GM18517 (cell line): ENCODE measurements around the gene IFNLR1.

Experiments
- ATAC-seq: cut with Tn5 transposase; IDR thresholded peaks from one replicate; pipeline ENCODE4 v1.9.1; 2021; ENCODE audit warnings: mild to moderate bottlenecking, moderate library complexity; ENCODE audit not compliant: unreplicated experiment

The IFNLR1 gene

GRCh38 chr1:24178407-24178806 is 8.7 kb downstream of the IFNLR1 start:
- no peak for ATAC-seq

DNA sequence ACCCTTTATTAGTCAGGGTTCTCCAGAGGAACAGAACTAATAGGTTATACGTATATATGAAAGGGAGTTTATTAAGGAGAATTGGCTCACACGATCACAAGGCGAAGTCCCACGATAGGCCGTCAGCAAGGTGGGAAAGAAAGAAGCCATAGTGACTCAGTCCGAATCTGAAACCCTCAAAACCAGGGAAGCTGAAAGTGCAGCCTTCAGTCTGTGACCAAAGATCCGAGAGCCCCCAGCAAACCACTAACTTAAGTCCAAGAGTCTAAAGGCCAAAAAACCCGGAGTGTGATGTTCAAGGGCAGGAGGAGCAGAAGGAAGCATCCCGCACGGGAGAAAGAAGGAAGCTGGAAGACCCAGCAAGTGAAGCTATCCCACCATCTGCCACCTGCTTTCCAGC is 9.9 kb downstream of the IFNLR1 start:
- ATAC-seq = no peak

DNA sequence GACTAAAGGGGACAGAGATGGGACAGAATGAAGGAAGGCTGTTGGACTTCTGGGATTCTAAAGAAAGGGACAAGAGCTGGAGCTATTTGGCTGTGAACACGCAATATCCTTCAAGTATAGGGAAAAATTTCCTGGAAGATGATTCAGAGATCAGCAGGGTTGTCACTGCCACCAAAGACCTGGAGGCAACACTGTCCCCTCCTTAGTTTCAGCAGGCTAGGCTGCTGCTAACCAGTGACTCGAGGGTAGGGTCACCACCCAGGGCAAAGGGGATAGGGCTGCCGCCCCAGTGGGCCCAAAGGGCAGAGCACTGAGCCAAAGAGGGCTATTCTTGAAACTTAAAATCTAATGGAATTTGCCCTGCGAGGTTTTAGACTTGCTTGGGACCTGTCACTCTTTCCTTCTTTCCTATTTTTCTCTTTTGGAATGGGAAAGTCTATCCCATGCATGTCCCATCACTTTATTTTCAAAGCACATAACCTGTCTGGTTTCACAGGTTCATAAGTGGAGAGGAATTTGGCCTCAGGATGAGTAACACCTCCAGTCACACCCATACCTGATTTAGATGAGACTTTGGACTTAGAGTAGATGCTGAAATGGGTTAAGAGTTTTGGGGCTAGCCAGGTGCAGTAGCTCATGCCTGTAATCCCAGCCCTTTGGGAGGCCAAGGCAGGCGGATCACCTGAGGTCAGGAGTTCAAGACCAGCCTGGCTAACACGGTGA is 11.9 kb downstream of the IFNLR1 start:
- ATAC-seq = no peak

DNA sequence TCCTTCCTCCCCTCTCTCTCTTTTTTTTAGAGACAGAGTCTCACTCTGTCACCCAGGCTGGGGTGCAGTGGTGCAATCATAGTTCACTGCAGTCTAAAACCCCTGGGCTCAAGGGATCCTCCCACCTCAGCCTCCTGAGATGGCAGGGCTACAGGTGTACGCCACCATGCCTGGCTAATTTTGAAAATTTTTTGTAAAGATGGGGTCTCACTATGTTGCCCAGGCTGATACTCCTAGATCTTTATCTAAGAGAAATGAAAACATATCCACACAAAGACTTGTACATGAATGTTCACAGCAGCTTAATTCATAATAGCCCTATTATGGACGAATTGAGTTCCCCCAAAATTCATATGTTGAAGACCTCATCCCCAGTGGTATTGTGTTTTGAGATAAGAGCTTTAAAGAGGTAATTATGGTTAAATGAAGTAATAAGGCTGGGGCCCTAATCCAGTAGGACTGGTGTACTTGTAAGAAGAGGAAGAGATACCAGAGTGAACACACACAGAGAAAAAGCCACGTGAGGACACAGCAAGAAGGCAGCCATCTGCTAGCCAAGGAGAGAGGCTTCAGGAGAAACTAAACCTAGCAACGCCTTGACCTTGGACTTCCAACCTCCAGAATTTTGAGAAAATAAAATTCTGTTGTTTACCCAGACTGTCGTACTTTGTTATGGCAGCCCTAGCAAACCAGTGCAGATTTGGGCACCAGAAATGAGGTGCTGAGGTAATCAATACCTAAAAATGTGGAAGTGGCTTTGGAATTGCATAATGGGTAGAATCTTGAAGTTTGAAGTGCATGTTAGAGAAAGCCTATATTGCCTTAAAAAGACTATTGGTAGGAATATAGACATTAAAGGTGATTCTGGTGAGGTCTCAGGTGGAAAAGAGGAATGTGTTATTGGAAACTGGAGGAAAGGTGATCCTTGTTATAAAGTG is 13.2 kb downstream of the IFNLR1 start:
- ATAC-seq = no peak

GRCh38 chr1:24172598-24172997 is 14.5 kb downstream of the IFNLR1 start:
- ATAC-seq = no peak

DNA sequence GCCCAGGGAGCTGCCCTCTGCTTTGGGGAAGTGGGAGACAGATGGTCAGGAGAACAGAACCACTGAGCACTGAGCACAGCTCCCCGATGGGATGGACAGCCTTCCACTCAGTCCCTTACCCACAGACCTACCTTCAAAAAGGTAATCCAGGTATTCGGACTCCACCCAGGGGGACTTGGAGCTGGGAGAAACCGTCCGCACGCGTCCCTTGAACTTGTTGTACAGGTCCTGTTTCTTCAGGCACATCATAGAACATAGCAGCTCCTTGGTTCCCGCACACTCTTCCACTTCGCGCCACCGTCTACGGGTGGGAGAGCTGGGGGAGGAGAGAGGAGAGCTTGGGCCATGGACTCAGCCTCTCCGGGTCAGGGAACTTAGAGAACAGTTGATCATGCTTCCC is 17.8 kb downstream of the IFNLR1 start:
- no peak for ATAC-seq

GRCh38 chr1:24168245-24168644 is 18.8 kb downstream of the IFNLR1 start:
- no peak for ATAC-seq

DNA sequence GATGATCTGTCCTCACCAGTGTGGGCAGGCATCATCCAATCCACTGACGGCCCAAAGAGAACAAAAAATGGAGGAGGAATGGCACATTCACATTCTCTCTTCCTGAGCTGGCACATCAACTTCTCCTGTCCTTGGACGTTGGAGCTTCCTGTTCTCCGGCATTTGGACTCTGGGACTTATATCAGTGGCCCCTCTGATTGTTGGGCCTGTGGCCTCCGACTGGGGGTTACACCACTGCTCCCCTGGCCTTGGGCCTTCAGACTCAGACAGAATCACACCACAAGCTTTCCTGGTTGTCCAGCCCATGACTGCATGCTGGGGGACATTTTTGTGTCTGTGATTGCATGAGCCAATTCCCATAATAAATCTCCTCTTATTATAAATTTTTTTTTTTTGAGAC is 20.1 kb downstream of the IFNLR1 start:
- no peak for ATAC-seq

DNA sequence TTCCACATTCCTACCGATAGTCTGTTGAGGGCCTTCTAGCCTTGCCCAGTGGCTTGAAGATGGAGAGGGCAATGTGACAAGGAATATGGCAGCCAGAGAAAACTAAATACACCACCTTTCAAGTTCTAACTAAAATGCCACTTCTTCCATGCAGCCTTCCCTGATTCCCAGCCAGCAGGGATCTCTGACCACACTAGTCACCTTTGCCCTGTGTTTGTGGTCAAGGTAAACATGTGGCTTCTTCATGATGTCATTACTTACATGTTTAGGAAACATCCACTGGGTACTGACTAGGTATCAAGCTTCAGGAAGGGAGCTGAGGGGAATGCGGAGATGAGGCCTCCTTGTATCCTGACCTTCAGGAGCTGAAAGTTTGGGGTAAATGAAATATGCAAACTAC is 21.6 kb downstream of the IFNLR1 start:
- no peak for ATAC-seq

DNA sequence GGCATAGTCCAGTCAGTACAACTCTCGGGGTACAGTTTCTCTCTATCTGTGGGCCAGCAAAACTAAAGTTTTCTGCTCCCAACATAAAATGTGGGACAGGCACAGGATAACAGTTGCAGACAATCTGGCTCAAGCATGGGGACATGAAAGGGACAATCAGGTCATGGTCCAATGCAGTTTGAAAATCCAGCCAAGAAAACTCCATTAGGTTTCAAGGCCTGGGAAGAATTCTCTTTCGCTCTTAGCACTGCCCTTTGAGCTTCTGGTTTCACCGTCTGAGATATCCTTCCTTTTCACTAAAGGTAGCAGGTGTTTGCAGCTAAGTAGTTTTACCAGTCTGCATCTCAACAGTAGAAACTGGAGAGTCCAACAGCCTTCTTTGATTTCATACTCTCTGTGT is 23.1 kb downstream of the IFNLR1 start:
- no peak for ATAC-seq

- no peak for ATAC-seq
Measured at GRCh38 chr1:24162201-24162600, 24.9 kb downstream of the IFNLR1 start.

DNA sequence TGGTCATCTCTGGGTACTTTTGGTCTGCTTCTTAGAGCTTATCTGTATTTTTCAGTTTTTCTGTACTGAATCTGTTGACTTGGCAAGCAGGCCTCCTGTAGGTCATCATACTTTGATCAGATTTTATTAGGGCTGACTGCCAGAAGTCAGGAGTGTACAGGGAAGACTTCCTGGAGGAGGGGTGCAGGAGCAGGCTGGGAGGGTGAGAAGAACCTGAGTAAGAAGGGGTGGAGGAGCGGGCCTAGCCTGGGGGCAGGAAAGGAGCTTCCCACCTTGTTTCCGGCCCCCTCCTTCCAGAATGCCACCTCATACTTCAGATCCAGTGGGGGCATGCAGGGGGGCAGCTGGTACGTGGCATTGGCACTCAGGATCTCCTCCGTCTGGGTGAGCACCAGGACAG is 25.8 kb downstream of the IFNLR1 start:
- ATAC-seq = no peak

- no peak for ATAC-seq
Measured at GRCh38 chr1:24159366-24159765, 27.7 kb downstream of the IFNLR1 start.

- ATAC-seq = no peak
Measured at GRCh38 chr1:24157918-24158481, 29.1 kb downstream of the IFNLR1 start.

DNA sequence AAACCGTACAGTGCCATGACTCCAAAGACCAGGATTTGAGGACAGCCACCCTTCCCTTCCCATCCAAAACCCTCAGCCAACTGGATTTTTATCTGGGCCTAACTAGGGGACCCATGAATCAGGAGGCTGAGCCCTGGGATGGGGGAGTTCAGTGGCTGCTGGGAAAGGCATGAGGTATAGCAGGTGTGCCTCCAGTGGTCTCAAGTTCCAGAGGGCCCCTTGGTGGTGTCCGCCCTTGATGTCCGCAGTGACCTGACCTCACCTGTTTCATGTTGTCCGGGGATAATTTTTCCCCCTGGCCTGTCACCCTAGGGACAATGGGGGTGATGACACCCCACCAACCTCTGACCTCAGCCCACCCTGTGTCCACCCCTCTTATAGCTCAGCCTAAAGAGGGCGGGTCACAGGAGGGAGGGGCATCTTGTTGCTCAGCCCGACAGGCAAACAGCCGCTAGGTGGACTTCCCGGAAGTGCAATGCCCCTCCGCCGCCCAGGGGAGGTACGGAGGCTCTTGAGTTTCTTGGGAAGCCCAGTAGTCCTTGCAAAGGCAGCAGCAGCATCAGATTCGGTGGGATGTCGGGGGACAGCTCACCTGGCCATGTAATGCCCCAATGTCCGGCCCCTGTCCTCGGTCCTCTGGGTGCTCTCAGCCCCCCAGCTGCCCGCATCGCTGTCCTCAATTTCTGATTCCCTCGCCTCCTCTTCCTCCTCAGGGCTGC is 30.4 kb downstream of the IFNLR1 start:
- ATAC-seq = no peak

- no peak for ATAC-seq
Measured at GRCh38 chr1:24155011-24155782, 31.9 kb downstream of the IFNLR1 start.

DNA sequence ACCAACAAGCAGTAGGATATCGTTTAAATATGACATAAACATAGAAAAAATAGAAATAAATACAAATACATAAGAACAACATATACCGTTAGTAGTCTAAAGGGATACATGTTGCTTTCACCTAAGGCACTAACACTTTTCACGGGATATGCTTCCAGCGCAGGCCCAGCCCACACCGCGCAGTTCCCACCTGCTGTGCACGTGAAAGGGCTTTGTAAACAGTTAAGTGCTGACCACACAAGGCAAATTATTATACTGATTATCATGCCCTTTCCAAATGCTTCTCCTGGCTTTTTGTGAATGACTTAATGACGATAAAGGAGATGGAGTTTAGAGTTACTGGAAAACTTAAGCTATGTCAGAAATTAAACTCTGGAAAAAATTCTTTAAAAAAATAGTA is 32.9 kb downstream of the IFNLR1 start:
- no peak for ATAC-seq

- no peak for ATAC-seq
Measured at GRCh38 chr1:24152631-24153494, 34.2 kb downstream of the IFNLR1 start.

GRCh38 chr1:24151175-24151533 is 35.9 kb downstream of the IFNLR1 start:
- no peak for ATAC-seq
